Measurements from ENCODE around the gene TSHZ2.

GRCh38 chr20:52924411-52925271 is 47.5 kb upstream of the TSHZ2 start:
- TF ChIP-seq POLR2A (IDR thresholded peaks at IDR 0.05), result no peak
- TF ChIP-seq POLR2AphosphoS5 (IDR thresholded peaks at IDR 0.05), result no peak
- no peak for TF ChIP-seq CTCF (IDR thresholded peaks at IDR 0.05)

Measured in breast epithelium (tissue), 3 donors.